ENCODE measurements around the gene ARHGEF1. TPM values are rescaled to one million over a fixed set of nuclear protein-coding genes. Genes with fewer than 3 reads are reported as not detected.

Gene ARHGEF1, protein sequence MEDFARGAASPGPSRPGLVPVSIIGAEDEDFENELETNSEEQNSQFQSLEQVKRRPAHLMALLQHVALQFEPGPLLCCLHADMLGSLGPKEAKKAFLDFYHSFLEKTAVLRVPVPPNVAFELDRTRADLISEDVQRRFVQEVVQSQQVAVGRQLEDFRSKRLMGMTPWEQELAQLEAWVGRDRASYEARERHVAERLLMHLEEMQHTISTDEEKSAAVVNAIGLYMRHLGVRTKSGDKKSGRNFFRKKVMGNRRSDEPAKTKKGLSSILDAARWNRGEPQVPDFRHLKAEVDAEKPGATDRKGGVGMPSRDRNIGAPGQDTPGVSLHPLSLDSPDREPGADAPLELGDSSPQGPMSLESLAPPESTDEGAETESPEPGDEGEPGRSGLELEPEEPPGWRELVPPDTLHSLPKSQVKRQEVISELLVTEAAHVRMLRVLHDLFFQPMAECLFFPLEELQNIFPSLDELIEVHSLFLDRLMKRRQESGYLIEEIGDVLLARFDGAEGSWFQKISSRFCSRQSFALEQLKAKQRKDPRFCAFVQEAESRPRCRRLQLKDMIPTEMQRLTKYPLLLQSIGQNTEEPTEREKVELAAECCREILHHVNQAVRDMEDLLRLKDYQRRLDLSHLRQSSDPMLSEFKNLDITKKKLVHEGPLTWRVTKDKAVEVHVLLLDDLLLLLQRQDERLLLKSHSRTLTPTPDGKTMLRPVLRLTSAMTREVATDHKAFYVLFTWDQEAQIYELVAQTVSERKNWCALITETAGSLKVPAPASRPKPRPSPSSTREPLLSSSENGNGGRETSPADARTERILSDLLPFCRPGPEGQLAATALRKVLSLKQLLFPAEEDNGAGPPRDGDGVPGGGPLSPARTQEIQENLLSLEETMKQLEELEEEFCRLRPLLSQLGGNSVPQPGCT
- total RNA-seq (2014; rRNA removed; shearing (Covaris generic)), result 34.3 and 40.7 TPM in 2 replicates

DNA sequence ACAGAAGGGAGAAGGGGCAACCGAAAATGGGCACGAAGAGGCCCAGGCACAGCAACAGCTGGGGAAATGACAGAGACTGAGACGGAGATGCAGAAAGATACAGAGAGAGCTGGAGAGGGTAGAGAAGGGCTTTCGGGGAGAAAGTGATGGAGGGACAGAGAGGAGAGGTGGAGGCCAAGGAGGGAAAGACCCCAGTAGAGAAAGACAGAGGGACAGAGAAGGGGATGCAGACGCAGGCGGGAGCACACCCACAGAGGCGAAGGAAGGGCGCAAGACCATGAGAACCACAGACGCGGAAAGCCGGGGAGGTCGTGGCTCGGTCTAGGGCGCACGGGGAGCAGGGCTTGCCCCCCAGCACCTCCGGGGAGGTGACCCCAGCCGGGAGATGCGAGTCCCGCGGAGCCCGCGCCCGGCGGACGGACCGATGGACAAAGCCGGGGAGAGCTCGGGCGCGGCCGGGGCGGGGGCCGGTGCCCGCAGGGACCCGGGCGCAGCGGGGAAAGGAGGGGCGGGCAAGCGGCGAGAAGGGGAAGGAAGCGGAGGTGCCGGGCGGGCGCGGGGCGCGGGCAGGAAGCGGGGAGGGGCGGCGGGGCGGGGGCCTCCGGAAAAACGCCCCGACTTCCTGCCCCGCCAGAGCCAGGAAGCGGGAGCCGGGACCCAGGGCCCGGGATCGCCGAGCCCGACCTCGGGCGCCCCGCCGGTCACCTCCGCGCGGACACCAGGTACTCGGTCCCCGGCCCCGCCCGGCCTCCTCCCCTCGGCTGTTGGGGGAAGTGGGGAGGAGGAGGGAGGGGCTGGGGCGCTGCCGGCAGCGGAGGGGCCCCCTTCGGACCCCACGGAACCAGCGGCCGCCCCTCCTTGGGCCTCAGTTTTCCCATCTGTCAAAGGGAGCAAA lies at the start of gene ARHGEF1:
TSS of gene ARHGEF1 (plus strand) at position 617 of the 895 bp plus-strand sequence. CDS start 4,899 bp downstream, outside the sequence.
- DNase-seq, result peak; percentile 94
- peaks cover 2% of the 10 kb centered on the region; the same call in 1 of the 2 replicates for H3K27me3 ChIP-seq (ENCODE audit: control insufficient read depth, insufficient read depth, low read length)
- H3K36me3 ChIP-seq (replicated peaks; ENCODE audit: control insufficient read depth, insufficient read depth, low read length), result no peaks in the 10 kb centered on the region
- peak within 1 kb of the TSS; percentile 88 for H3K4me3 ChIP-seq (ENCODE audit: insufficient read depth, low read depth, low read length)

DNA sequence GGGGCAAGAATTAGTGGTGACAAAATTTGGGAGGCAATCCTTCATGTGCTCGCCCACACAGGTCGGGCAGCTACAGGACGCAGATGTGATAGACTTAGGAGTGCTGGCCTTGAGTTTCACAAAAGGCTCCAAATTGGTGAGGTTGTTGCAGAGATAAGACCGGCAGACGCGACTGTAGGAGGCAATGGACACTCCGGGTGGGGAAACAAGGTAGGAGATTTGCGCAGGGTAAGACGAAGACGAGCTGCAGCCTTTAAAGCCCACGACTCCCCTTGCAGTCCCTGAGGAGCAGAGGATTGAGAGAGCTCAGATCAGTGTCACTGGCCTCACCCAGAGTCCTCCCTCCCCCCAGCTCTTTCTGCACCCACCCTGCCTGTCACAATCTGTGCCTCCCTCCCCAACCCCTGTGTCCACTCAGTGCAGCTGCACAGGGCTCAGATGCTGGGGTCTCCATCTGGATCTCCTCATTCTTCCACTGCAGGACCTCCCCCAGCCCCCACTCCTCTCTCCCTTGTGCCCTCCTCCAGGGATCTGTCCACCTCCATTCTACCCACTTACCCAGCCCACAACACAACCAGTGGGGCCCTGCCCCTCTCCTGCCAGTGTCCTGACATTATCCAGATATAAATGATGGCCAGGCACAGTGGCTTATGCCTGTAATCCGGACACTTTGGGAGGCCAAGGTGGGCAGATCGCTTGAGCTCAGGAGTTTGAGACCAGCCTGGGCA lies 44.8 kb upstream of the ARHGEF1 start:
- H3K27me3 ChIP-seq (ENCODE audit: control insufficient read depth, insufficient read depth, low read length), result no peaks in the 10 kb centered on the region
- H3K36me3 ChIP-seq (replicated peaks; ENCODE audit: control insufficient read depth, insufficient read depth, low read length), result no peaks in the 10 kb centered on the region
- DNase-seq, result peak; percentile 3
- no peak overlapping the region for H3K4me3 ChIP-seq (ENCODE audit: insufficient read depth, low read depth, low read length)

DNA sequence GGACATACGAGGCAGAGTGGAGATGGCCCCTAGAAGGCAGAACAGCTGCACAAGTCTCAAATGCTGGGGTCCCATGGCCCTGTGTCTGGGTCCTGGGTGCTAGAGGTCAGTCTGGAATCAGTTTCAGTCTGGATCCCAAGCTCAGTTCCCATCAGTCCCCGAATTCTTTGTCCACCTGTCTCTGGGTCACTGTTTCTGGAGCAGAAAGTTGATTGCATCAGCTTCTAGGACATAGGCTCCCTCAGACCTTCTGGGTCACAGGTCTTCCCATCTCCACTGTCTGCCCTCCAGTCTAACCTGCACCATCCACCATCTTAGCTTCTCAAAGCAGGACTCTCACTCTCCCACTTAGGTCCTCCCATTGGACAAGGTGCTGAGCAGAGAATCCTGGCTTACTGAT lies 43.8 kb upstream of the ARHGEF1 start:
- DNase-seq, result no peak
- no peaks in the 10 kb centered on the region for H3K36me3 ChIP-seq (replicated peaks; ENCODE audit: control insufficient read depth, insufficient read depth, low read length)
- H3K4me3 ChIP-seq (ENCODE audit: insufficient read depth, low read depth, low read length), result no peak overlapping the region
- no peaks in the 10 kb centered on the region for H3K27me3 ChIP-seq (ENCODE audit: control insufficient read depth, insufficient read depth, low read length)

DNA sequence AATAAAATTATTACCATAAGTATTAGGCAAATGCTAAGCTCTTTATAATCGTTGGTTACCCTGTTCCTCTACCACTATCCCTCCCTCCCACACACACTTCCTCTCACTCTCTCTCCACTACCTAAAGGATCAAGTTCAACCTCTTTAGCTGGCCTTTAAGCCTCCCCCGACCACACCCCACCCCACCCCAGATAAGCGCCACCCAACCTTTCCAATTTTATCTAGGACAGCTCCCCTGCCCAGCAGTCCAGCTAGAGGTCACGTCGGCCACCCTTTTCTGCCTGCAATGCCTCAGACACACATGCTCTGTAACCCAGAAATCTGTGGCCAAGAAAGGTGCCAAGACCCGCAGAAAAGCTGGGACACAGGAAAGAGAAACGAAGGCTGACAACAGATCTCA lies 39.6 kb upstream of the ARHGEF1 start:
- no peaks in the 10 kb centered on the region for H3K27me3 ChIP-seq (ENCODE audit: control insufficient read depth, insufficient read depth, low read length)
- H3K36me3 ChIP-seq (replicated peaks; ENCODE audit: control insufficient read depth, insufficient read depth, low read length), result no peaks in the 10 kb centered on the region
- no peak overlapping the region for H3K4me3 ChIP-seq (ENCODE audit: insufficient read depth, low read depth, low read length)
- DNase-seq, result peak; percentile 10

DNA sequence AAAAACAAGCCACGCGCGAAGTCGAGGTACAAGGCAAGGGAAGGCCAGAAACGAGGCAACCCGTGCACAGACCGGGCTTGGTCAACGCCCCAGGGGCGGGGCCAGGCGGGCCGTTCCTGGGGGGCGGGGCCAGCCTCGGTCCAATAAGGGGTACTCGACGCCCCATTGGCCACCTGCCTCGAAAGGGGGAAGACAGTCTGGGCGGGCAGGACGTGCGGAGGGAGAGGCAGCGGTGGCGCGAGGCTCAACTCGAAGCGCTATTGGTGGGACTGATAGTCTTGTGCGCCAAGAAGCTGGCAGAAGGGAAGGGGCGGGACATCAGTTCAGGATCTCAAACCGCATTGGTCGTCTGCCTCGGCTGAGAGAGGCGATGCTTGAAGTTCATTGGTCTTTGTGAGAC lies 38.4 kb upstream of the ARHGEF1 start, which contains the start of gene LYPD4:
TSS of gene LYPD4 (minus strand) at position 83 of the 400 bp plus-strand sequence. CDS start 5,398 bp downstream, outside the sequence.
- peak; percentile 79 for DNase-seq
- H3K27me3 ChIP-seq (ENCODE audit: control insufficient read depth, insufficient read depth, low read length), result no peaks in the 10 kb centered on the region
- no peak within 1 kb of the TSS for H3K4me3 ChIP-seq (ENCODE audit: insufficient read depth, low read depth, low read length)
- no peaks in the 10 kb centered on the region for H3K36me3 ChIP-seq (replicated peaks; ENCODE audit: control insufficient read depth, insufficient read depth, low read length)

DNA sequence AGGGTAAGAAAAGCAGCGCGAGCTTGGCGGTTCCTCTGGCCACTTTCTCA lies 38.2 kb upstream of the ARHGEF1 start, which contains the start of gene DMRTC2:
TSS of gene DMRTC2 (plus strand) at position 42 of the 50 bp plus-strand sequence. CDS start 2,387 bp downstream, outside the sequence.
- Histone ChIP-seq H3K4me3 (ENCODE audit: insufficient read depth, low read depth, low read length) (no peak within 1 kb of the TSS), H3K27me3 (ENCODE audit: control insufficient read depth, insufficient read depth, low read length) (no peaks in the 10 kb centered on the region), H3K36me3 (replicated peaks; ENCODE audit: control insufficient read depth, insufficient read depth, low read length) (no peaks in the 10 kb centered on the region)
- no peak for DNase-seq

DNA sequence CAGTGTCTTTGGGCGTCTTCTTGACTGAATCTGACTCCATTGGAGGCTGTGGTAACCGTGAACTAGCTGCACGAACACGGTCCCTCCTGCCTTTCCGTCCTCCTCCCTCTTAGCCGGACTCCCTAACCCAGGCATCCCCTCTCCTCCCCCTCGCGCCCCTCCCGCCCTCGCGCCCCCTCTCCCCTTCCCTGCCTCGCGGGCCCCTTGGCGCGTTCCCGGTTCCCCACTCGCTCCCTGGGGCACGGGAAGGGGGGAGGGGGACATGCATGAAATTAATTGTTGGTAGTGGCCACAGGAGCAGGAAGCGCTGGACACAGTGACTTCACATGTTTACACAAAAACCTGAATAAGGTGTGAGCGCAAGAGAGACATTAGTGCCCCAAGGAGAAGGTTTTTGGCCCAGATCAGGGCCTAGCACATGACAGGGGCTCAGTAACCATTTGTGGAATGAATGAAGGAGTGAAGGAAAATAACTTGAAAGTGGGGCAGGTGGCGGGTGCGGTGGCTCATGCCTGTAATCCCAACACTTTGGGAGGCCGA lies 37.9 kb upstream of the ARHGEF1 start:
- no peak for DNase-seq
- Histone ChIP-seq H3K27me3 (ENCODE audit: control insufficient read depth, insufficient read depth, low read length) (no peaks in the 10 kb centered on the region), H3K4me3 (ENCODE audit: insufficient read depth, low read depth, low read length) (no peak overlapping the region), H3K36me3 (replicated peaks; ENCODE audit: control insufficient read depth, insufficient read depth, low read length) (no peaks in the 10 kb centered on the region)

DNA sequence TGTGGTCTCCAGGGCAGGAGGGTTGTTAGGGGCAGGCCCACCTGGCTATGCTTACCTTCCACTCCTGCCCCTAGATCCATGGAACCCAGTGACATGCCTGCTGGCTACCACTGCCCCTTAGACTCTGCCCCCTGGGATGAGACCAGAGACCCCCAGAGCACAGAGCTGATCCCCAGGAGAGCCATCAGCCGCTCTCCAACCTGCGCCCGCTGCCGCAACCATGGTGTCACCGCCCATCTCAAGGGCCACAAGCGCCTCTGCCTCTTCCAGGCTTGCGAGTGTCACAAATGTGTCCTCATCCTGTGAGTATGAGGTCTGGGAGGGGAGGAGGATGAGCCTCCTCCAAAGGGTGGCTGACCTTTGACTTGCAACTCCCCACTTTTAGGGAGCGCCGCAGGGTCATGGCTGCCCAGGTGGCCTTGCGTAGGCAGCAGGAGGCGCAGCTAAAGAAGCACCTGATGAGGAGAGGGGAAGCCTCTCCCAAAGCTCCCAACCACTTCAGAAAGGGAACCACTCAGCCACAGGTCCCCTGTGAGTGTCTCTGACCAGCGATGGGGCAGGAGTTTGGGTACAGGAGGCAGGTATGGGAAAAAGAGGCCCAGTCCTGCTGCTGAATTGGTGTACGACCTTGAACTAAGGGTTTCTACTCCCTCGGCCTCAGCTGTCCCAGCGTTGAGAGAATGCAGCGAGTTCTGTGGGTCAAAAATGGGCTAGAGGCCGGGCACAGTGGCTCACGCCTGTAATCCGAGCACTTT lies 35.5 kb upstream of the ARHGEF1 start:
- H3K27me3 ChIP-seq (ENCODE audit: control insufficient read depth, insufficient read depth, low read length), result no peaks in the 10 kb centered on the region; the same call in 1 of the 2 replicates
- no peak overlapping the region for H3K4me3 ChIP-seq (ENCODE audit: insufficient read depth, low read depth, low read length)
- DNase-seq, result peak; percentile 48
- no peaks in the 10 kb centered on the region for H3K36me3 ChIP-seq (replicated peaks; ENCODE audit: control insufficient read depth, insufficient read depth, low read length)

DNA sequence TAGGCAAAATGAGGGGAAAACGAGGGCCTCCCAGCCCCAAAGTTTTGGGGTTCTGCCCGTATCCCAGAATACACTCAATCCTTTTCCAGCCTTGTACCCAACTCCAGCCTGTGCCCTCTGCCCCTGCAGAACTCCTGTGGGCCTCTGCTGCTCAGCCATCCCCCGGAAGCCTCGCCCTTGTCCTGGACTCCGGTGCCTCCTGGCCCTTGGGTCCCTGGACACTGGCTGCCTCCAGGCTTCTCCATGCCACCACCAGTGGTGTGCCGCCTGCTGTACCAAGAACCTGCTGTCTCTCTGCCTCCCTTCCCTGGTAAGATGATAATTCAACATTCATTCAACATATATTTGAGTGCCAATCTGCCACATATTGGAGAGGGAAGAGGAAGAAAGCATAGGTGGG lies 34.3 kb upstream of the ARHGEF1 start:
- Histone ChIP-seq H3K4me3 (ENCODE audit: insufficient read depth, low read depth, low read length) (no peak overlapping the region), H3K27me3 (ENCODE audit: control insufficient read depth, insufficient read depth, low read length) (no peaks in the 10 kb centered on the region; the same call in 1 of the 2 replicates), H3K36me3 (replicated peaks; ENCODE audit: control insufficient read depth, insufficient read depth, low read length) (no peaks in the 10 kb centered on the region)
- DNase-seq, result peak; percentile 36

DNA sequence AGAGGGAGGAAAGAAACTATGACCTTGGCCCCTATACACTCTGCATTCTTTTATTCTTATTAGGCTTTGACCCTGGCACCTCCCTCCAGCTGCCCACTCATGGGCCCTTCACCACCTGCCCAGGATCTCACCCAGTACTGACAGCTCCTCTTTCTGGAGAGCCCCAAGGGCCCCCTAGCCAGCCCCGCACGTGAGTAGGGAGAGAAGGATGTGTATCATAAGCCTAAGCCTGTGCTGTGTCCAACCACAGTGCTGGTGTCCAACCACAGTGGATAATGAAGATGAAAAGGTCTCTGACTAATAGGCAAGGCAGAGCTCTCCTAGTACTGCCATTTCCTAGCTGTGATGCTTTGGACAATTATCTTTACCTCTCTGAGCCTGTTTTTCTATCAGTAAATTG lies 33.9 kb upstream of the ARHGEF1 start:
- H3K36me3 ChIP-seq (replicated peaks; ENCODE audit: control insufficient read depth, insufficient read depth, low read length), result no peaks in the 10 kb centered on the region
- DNase-seq, result peak; percentile 12
- H3K4me3 ChIP-seq (ENCODE audit: insufficient read depth, low read depth, low read length), result no peak overlapping the region
- no peaks in the 10 kb centered on the region; the same call in 1 of the 2 replicates for H3K27me3 ChIP-seq (ENCODE audit: control insufficient read depth, insufficient read depth, low read length)

DNA sequence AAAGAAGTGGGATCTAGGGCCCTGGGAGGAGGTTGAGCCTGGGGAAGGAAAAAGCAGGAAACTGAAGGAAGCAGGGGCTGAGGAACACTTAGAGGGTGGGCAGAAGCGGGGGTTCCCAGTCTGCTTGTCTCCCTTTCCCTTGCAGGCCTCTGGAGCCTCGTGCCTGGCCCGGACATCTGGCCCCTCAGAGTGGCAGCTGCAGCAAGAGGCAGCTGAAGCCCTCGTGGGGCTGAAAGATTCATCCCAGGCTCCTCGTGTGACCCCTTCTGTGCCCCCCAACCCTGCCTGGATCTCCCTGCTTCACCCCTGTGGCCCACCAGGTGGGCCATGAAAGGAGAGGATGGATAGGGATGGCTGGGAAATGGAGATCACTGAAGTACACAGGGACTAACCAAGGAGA lies 32.6 kb upstream of the ARHGEF1 start:
- Histone ChIP-seq H3K36me3 (replicated peaks; ENCODE audit: control insufficient read depth, insufficient read depth, low read length) (no peaks in the 10 kb centered on the region), H3K27me3 (ENCODE audit: control insufficient read depth, insufficient read depth, low read length) (no peaks in the 10 kb centered on the region; the same call in 1 of the 2 replicates), H3K4me3 (ENCODE audit: insufficient read depth, low read depth, low read length) (no peak overlapping the region)

DNA sequence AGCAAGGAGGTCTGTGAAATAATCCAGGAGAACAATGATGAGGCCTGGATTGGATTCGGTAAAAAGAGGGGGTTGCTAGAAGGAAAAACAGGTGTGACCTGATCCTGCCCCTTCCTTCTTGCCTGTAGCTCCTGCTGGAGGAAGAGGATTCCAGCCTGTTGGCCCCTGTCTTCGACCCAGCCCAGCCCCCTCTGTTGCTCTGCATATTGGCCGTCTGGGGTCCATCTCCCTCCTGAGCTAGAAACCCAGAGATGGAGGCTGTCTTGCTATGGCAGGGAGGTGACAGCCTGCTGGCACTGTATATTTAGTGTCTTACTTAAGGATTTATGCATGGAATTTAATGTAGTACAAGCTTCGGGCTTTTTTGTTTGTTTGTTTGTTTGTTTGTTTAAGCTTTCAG lies 31.5 kb upstream of the ARHGEF1 start:
- no peaks in the 10 kb centered on the region for H3K36me3 ChIP-seq (replicated peaks; ENCODE audit: control insufficient read depth, insufficient read depth, low read length)
- no peaks in the 10 kb centered on the region; the same call in 1 of the 2 replicates for H3K27me3 ChIP-seq (ENCODE audit: control insufficient read depth, insufficient read depth, low read length)
- DNase-seq, result peak; percentile 61
- H3K4me3 ChIP-seq (ENCODE audit: insufficient read depth, low read depth, low read length), result no peak overlapping the region

More for the DNA sequence above, 32.6 kb upstream of the ARHGEF1 start:
- DNase-seq, result peak; percentile 16

DNA sequence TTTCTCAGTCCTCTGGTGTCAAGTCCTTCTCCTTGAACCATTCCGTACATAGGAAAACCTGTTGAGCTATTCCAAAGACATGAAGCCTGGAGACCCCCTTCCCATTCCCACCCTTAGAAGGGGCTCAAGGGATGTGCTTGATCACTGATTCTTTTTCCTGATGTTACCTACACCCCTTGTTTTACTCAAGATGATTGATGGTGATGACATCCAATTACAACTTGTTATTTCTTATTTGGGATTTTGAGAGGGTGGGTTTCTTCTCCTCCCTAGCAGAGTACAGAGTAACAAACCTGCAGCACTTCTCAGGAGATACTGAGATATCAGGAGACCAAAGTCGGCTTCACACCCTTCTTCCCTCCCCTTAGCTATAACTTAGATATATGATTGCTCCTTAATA lies 29.6 kb upstream of the ARHGEF1 start:
- Histone ChIP-seq H3K27me3 (ENCODE audit: control insufficient read depth, insufficient read depth, low read length) (no peaks in the 10 kb centered on the region; the same call in 1 of the 2 replicates), H3K36me3 (replicated peaks; ENCODE audit: control insufficient read depth, insufficient read depth, low read length) (no peaks in the 10 kb centered on the region), H3K4me3 (ENCODE audit: insufficient read depth, low read depth, low read length) (no peak overlapping the region)
- DNase-seq, result peak; percentile 11
